T-helper 2 cell treated with Interferon-gamma antibody and Interleukin-4, amounts not matched to agents 5 μg/mL and 100 μg/mL, for 36 hours (primary cell): ENCODE measurements around the gene COL4A6.

ENCODE experiments used
- DNase-seq: peaks from one replicate; pipeline ENCODE4 v3.0.0; 2021; ENCODE audit warnings: low spot score
- H3K27ac Mint-ChIP-seq: one replicate; pipeline ENCODE4 v1.8.0; 2021; ENCODE audit warnings: mild to moderate bottlenecking, mixed read lengths
- H3K27me3 Mint-ChIP-seq: one replicate; pipeline ENCODE4 v1.8.0; 2021; ENCODE audit warnings: low read depth, mixed read lengths
- H3K36me3 Mint-ChIP-seq: one replicate; pipeline ENCODE4 v1.8.0; 2021; ENCODE audit warnings: low read depth, mixed read lengths
- H3K4me1 Mint-ChIP-seq: one replicate; pipeline ENCODE4 v1.8.0; 2021; ENCODE audit warnings: low read depth, mixed read lengths
- H3K4me3 Mint-ChIP-seq: one replicate; pipeline ENCODE4 v1.8.0; 2022; ENCODE audit warnings: mild to moderate bottlenecking, moderate library complexity, mixed read lengths
- H3K9me3 Mint-ChIP-seq: one replicate; pipeline ENCODE4 v1.8.0; 2021; ENCODE audit warnings: mixed read lengths

The COL4A6 gene

DNA sequence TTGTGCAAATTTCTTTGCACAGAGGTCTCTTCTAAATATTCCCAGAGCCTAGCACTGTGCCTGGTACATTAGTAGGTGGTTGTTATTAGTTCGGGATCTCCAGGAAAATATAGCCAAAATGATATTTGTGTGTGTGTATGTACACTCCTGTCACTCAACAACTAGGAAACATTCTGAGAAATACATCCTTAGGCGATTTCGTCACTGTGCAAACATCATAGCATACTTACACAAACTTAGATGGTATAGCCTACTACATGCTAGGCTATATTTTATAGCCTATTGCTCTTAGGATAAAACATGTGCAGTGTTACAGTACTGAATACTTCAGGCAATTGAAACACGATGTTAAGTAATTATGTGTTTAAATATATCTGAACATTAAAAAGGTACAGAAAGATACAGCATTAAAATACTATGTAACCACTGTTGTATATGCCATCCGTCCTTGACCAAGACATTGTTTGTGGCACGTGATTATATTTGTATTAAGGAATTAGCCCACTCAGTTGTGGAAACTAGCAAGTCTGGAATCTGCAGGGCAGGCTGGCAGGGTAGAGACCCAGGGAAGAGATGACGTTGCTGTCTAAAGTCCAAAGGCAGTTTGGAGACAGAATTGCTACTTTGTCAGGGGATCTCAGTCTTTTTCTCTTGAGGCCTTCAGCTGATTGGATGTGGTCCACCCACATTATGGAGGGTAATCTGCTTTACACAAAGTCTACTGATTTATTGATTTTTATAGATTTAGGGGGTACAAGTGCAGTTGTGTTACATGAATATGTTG, 106.9 kb downstream of the COL4A6 start:
- Mint-ChIP-seq H3K4me3 (no peak overlapping the region), H3K9me3 (no peaks in the 10 kb centered on the region), H3K4me1 (no peaks in the 10 kb centered on the region), H3K36me3 (no peaks in the 10 kb centered on the region), H3K27ac (no peak overlapping the region), H3K27me3 (no peaks in the 10 kb centered on the region)
- DNase-seq: no peak

DNA sequence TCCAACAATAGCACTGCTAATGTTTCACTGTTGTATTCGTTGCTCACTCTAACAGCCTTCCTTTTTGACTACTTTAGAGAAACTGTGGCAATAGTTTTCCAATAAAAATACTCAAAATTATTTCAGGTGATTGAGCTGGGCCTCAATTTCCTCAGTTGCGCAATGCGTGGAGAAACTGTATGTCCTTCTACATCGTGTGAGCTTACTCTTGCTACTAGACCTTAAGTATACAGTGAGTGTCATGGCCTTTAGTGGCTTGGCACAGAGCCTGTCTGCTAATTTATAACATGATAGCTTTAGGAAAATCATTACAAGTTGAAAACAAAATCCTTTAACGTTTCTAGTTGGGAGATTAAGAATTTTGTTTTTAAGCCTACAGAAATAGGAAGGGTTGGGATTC, 114.5 kb downstream of the COL4A6 start:
- DNase-seq: no peak
- Mint-ChIP-seq H3K4me3 (no peak overlapping the region), H3K9me3 (no peaks in the 10 kb centered on the region), H3K27ac (no peak overlapping the region), H3K27me3 (no peaks in the 10 kb centered on the region), H3K36me3 (no peaks in the 10 kb centered on the region), H3K4me1 (no peaks in the 10 kb centered on the region)

DNA sequence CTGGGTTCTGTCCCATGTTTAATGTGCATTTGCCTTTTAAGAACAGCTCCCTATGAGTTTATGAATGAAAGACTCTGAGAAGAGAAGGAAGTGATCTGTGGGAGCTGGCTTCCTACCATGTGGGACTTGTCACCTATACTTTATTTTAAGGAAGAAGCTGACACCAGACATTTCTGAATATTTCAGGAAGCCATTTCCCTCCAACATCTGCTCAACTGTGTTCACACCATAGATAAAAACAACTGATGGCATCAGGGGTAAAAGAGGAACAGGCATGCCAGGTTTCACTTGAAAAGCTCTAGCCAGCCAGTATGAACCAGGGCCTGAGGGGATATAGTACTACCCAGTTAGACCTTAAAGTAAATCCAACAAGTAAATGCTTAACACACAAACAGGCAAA, 116.0 kb downstream of the COL4A6 start:
- Mint-ChIP-seq H3K27ac (no peak overlapping the region), H3K27me3 (no peaks in the 10 kb centered on the region), H3K36me3 (no peaks in the 10 kb centered on the region), H3K4me1 (no peaks in the 10 kb centered on the region), H3K9me3 (no peaks in the 10 kb centered on the region), H3K4me3 (no peak overlapping the region)
- no peak for DNase-seq

DNA sequence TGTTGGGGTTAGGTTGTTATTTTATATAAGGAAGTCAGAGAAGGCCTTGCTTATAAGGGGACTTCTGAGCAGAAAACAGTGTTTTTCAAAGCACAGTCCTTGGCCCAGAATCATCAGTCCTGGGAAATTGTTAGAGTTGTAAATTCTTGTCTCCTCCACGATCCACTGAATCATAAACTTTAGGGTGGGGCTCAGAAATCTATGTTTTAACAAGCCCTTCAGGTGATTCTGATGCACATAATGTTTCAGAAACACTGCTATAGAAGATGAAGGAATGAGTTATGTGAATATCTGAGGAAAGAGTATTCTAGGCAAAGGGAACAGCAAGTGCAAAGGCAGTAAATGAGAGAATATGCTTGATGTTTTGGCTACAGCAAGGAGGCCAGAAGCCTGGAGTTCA, 121.8 kb downstream of the COL4A6 start:
- Mint-ChIP-seq H3K27me3 (no peaks in the 10 kb centered on the region), H3K27ac (no peak overlapping the region)
- no peak for DNase-seq

DNA sequence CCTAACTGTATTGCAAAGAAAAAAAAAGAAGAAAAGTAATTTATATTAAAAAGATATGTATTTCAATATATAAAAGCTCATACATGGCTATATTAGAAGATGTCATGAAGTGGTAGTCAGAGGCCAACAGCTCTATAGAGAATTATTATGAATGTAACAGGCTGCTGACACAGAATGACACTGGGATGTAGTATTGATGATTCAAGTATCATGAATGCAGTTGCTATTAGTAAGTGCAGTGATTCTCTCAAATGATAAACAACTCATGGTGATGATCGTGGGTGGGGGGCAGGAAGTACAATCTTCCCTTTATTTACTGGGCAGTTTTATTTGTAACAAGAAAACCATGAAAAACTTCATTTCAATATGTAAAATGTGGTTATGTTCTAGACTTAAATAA, 124.6 kb downstream of the COL4A6 start:
- Mint-ChIP-seq H3K9me3 (no peaks in the 10 kb centered on the region), H3K36me3 (no peaks in the 10 kb centered on the region), H3K4me1 (no peaks in the 10 kb centered on the region), H3K4me3 (no peak overlapping the region), H3K27ac (no peak overlapping the region), H3K27me3 (no peaks in the 10 kb centered on the region)
- no peak for DNase-seq

More for the DNA sequence above, 121.8 kb downstream of the COL4A6 start:
- Mint-ChIP-seq H3K4me1 (no peaks in the 10 kb centered on the region), H3K36me3 (no peaks in the 10 kb centered on the region), H3K9me3 (no peaks in the 10 kb centered on the region), H3K4me3 (no peak overlapping the region)

DNA sequence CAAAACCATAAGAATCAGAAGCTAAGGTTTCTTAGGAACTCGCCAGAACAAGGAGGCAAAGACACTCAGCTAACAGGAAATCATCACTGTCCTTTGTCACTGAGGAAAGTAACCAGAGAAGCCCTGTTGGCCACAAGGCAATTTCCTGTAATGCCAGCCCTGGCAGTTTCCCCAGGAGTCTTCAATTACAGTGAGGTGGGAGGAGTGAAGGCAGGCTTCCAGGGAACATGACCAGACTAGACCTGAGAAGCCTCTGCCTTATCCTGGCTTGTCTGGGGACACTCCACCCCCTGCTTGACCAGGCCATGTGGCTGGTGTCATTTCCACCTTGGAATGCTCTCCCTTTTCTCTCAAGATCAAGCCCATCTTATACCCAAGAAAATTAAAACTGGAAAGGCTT, 125.3 kb downstream of the COL4A6 start:
- no peak overlapping the region for H3K4me3 Mint-ChIP-seq
- no peaks in the 10 kb centered on the region for H3K4me1 Mint-ChIP-seq
- no peaks in the 10 kb centered on the region for H3K9me3 Mint-ChIP-seq
- no peak overlapping the region for H3K27ac Mint-ChIP-seq
- no peaks in the 10 kb centered on the region for H3K27me3 Mint-ChIP-seq
- no peak for DNase-seq
- H3K36me3 Mint-ChIP-seq: no peaks in the 10 kb centered on the region

DNA sequence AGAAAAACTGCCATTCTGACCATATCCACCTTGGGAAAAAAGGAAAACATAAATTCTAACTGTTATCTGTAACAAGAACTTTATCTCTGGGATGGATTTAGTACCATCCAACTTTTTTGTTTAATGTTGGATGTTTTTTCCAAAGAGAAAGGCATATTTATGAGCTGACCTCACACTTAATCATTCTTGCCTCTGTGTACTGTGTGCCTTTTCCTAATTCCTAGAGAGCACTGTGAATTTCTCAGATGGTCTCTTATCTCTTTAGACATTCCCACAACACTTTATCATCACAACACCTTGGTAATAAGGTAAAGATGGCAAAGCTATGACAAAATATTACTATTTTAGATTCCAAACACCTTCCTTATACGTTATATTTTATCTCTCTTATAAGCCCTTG, 126.2 kb downstream of the COL4A6 start:
- DNase-seq: no peak
- no peaks in the 10 kb centered on the region for H3K36me3 Mint-ChIP-seq
- H3K9me3 Mint-ChIP-seq: no peaks in the 10 kb centered on the region
- H3K4me1 Mint-ChIP-seq: no peaks in the 10 kb centered on the region
- no peaks in the 10 kb centered on the region for H3K27me3 Mint-ChIP-seq
- H3K27ac Mint-ChIP-seq: no peak overlapping the region
- no peak overlapping the region for H3K4me3 Mint-ChIP-seq

DNA sequence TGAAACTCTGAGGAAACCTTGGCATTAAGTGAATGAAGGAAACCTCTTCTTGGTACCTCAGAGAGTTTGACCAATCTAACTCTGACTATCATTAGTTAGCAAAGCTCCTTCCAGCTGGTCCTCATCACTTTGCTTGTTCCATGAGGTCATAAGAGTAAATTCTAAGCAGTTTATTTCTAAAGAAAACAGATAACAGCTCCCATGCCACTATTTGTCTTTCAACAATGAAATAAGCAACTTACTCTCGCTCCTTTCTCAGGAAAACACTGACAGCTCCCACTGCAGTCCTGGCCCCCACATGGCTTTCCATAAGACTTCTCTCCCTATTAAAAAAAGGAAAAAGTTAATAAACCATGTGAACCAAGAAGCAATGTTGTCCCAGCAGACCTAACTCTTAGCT, 127.7 kb downstream of the COL4A6 start:
- no peaks in the 10 kb centered on the region for H3K27me3 Mint-ChIP-seq

DNA sequence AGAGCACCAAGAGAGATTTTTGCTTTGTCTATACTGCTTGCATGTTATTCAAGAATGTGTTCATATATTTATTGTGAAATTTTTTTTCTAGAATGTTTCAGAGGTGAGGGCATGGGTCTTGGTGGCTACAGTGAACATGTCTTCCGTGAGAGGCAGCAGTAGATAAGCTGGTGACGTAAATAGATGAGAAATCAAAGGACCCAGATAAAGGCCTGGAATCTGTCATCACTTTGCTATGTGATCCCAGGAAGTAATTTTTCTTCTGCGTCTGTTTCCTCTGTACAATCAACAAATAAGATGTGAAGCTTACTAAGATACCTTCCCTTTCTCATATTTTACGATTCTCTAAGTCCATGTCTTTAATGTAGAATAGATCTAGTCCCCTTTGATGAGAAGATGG, 129.1 kb downstream of the COL4A6 start:
- DNase-seq: no peak
- no peaks in the 10 kb centered on the region for H3K9me3 Mint-ChIP-seq
- no peaks in the 10 kb centered on the region for H3K36me3 Mint-ChIP-seq
- no peaks in the 10 kb centered on the region for H3K4me1 Mint-ChIP-seq
- H3K4me3 Mint-ChIP-seq: no peak overlapping the region
- H3K27me3 Mint-ChIP-seq: no peaks in the 10 kb centered on the region
- H3K27ac Mint-ChIP-seq: no peak overlapping the region

More for the DNA sequence above, 127.7 kb downstream of the COL4A6 start:
- no peaks in the 10 kb centered on the region for H3K4me1 Mint-ChIP-seq
- H3K9me3 Mint-ChIP-seq: no peaks in the 10 kb centered on the region
- H3K27ac Mint-ChIP-seq: no peak overlapping the region
- DNase-seq: no peak
- no peaks in the 10 kb centered on the region for H3K36me3 Mint-ChIP-seq
- no peak overlapping the region for H3K4me3 Mint-ChIP-seq

DNA sequence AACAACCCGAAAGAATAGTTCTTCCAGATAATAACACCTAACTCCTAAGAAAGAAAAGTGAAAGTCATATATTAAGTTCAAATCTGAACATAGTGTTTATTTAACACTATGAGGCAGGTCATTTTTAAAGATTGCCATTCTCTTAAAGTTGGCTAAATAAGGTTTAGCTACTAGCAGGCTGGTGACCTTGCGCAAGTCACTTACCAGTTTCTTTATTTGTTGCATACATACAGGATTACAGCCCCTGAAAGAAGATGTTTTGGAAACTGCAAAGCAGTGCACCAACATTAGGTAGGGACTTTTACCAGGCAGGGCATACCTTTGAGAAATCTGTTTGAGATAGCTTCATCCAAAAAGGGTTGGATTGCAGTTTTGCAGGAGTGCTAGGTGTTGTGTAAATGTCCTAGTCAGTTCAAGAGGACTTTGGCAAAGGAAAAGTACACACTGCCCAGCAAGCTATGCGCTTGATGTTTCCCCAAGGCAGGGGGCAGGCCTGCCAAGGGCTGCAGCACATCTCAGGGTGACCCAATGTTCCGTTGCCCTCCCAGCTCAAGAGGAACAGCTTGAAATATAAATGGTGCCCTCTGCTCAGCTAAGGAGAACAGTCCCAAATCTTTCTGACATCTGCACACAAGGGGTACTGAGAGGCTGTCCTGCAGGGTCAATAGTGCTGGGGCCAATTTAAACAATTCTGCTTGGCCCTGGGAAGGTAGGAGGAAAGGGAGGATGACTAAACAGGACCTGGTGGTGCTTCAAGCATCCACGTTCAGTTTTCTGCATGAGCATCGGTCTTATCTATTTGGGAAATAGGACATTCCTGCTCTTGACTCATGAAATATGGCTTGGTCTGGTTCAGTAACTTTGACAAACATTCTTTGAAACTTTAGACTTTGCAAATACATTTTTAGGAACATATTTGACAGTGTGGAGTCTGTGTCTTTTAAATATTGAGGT, 130.8 kb downstream of the COL4A6 start:
- Mint-ChIP-seq H3K4me3 (no peak overlapping the region), H3K27me3 (no peaks in the 10 kb centered on the region), H3K9me3 (no peaks in the 10 kb centered on the region), H3K36me3 (no peaks in the 10 kb centered on the region), H3K27ac (no peak overlapping the region), H3K4me1 (no peaks in the 10 kb centered on the region)
- no peak for DNase-seq

DNA sequence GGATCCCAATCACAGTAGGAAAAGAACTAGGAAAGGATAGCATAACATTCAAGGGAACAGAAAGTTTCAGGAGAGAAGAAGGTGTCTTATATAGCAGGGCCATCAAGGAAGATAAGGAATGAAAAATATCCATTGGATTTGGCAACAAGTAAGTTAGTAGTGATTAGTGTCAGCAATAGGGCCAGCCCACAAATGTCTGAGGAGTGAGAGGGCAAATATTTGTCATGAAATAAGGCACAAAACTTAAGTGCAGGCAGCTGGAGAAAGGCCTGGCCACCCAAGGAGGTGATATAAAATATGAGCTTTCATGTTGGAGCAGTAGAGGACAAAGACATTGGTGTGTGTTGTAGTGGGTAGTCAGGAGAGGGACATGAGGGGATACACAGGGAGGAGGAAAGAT, 132.1 kb downstream of the COL4A6 start:
- Mint-ChIP-seq H3K4me1 (no peaks in the 10 kb centered on the region), H3K27ac (no peak overlapping the region), H3K27me3 (no peaks in the 10 kb centered on the region), H3K9me3 (no peaks in the 10 kb centered on the region), H3K4me3 (no peak overlapping the region), H3K36me3 (no peaks in the 10 kb centered on the region)
- no peak for DNase-seq

DNA sequence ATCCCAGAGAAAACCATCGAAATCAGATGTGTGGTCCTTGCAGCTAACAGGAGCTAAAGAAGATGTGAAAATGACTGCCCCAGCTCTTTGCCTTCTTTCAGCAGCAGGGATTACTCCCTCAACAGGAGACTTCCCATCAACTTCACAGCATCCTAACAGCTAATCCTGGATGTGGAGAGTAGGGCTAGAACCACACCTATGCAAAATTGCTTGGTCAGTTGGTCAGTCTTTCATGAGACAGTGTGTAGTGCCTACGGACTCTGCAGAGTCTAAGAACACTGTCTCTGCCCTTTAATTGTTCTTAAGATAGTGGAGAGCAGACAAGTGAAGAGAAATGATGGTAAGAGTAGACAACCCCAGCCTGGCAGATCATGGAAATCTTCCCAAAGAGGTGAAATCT, 133.5 kb downstream of the COL4A6 start:
- Mint-ChIP-seq H3K27me3 (no peaks in the 10 kb centered on the region), H3K9me3 (no peaks in the 10 kb centered on the region), H3K27ac (no peak overlapping the region), H3K36me3 (no peaks in the 10 kb centered on the region), H3K4me1 (no peaks in the 10 kb centered on the region), H3K4me3 (no peak overlapping the region)
- no peak for DNase-seq

DNA sequence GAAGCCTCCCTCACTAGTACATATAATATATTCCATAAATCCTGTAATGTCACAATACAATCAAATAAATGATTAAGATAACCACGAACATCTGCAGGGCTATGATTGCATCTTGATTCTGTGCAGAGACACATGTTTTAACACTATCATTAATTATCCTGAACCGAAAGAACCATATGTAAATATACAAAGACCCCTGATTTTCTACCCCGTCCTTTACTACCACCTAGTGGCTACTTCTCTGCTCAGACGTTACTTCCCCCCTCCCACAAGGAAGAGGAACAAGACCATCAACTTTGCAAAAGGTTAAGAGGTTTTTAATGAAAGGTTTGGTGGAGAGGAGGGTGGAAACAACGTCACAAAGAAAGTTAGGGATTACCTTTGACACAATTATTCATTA, 134.0 kb downstream of the COL4A6 start:
- Mint-ChIP-seq H3K9me3 (no peaks in the 10 kb centered on the region), H3K27ac (no peak overlapping the region), H3K36me3 (no peaks in the 10 kb centered on the region), H3K27me3 (no peaks in the 10 kb centered on the region), H3K4me3 (no peak overlapping the region), H3K4me1 (no peaks in the 10 kb centered on the region)
- DNase-seq: no peak

DNA sequence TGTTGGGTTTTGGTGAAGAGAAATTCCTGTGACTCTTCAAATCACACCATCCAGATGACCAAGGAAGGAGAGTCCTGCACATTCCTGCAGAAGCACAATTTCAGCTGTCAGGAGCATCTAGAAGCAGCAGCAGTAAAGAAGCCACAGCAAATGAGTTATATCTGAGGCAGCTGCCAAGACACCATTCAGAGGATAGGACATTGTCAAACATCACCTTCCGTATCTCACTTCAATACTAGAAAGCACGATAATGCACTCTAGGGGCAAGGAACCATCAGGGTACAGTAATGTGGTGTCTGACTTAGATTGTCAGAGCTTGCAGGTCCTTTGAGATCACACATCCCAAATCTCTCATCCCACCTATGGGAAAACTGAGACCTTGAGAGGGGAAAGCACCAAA, 134.5 kb downstream of the COL4A6 start:
- no peaks in the 10 kb centered on the region for H3K4me1 Mint-ChIP-seq
- no peaks in the 10 kb centered on the region for H3K27me3 Mint-ChIP-seq
- no peak overlapping the region for H3K27ac Mint-ChIP-seq
- no peak overlapping the region for H3K4me3 Mint-ChIP-seq
- no peaks in the 10 kb centered on the region for H3K36me3 Mint-ChIP-seq
- no peak for DNase-seq
- no peaks in the 10 kb centered on the region for H3K9me3 Mint-ChIP-seq
